C4-2B (cell line): ENCODE data around the gene FUBP3.

Source experiments
- H3K27ac ChIP-seq: fragments of 450-650 bp; 2 replicates; pipeline ENCODE4 v1.5.1; 2017
- ZFX ChIP-seq: fragments of 450-650 bp; IDR thresholded peaks from 2 replicates; pipeline ENCODE4 v1.6.1; 2017
- TF ChIP-seq, protein P1 (sequence below): fragments of 450-650 bp; conservative IDR thresholded peaks from 2 replicates; pipeline ENCODE4 v1.5.1; 2017; ENCODE audit warnings: mild to moderate bottlenecking

The FUBP3 gene

DNA sequence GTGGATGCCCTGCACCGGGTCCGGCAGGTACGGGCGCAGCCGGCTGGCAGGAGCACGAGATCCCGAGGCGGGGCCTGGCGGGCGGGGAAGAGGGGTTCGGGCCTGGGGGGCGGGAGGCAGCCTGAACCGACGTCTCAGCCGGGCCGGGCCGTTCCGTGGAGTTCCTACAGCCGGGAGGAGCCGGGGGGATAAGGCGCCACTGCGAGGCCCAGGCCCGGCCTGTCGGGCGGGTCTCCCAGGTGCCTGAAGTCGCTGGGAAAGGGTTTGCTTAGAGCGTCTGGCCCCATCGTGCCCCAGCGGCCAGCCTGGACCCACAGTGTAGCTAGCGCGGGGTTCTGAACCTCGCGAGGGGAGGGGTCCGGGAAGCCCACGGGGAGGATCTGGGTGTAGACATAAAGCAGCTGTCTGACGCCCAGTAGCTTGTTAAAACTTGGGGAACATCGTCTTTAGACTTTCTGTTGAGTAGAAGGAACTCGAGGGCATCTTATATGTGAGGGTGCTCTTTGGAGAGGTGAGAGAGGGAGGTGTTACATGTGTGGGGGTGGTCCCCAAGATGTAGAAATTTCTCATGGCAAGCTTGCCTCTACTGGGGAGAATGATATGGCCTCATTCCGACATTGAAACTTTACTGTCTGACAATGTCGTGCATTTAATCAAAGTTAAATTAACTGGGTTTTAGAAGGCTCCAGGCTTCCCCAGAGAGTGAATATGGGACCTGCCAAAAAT, 524 bp downstream of the FUBP3 start:
- TF ChIP-seq, protein P1, sequence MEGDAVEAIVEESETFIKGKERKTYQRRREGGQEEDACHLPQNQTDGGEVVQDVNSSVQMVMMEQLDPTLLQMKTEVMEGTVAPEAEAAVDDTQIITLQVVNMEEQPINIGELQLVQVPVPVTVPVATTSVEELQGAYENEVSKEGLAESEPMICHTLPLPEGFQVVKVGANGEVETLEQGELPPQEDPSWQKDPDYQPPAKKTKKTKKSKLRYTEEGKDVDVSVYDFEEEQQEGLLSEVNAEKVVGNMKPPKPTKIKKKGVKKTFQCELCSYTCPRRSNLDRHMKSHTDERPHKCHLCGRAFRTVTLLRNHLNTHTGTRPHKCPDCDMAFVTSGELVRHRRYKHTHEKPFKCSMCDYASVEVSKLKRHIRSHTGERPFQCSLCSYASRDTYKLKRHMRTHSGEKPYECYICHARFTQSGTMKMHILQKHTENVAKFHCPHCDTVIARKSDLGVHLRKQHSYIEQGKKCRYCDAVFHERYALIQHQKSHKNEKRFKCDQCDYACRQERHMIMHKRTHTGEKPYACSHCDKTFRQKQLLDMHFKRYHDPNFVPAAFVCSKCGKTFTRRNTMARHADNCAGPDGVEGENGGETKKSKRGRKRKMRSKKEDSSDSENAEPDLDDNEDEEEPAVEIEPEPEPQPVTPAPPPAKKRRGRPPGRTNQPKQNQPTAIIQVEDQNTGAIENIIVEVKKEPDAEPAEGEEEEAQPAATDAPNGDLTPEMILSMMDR: no peak
- peak; percentile 92 for TF ChIP-seq ZFX
- H3K27ac ChIP-seq: peak overlapping the region; percentile 85

- no peak overlapping the region for H3K27ac ChIP-seq
- TF ChIP-seq, protein P1: no peak
Observed at GRCh38 chr9:130581766-130582165, 2.4 kb downstream of the FUBP3 start.

- no peak for TF ChIP-seq ZFX
- TF ChIP-seq, protein P1: no peak
- no peak overlapping the region for H3K27ac ChIP-seq
Observed at GRCh38 chr9:130583271-130583670, 3.9 kb downstream of the FUBP3 start.

DNA sequence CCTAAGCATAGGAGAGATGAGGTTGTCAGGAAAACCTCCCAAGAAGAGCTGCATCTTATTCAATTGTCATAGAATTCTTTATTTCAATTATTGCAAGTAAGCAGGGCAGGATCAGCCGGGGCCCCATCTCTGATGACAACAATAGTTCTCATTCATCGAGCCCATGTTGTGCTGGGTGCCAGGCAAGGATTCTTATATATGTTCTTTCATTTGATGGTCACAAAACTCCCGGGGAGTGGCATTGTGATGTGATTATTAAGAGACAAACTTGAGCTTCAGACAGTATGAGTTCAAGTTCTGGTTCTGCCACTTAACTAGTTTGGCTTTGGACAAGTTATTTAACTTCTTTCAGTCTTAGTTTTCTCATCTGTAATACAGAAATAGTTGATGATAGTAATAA, 8.5 kb downstream of the FUBP3 start:
- TF ChIP-seq, protein P1: no peak
- TF ChIP-seq ZFX: no peak
- H3K27ac ChIP-seq: no peak overlapping the region

- TF ChIP-seq, protein P1: no peak
- TF ChIP-seq ZFX: no peak
- no peak overlapping the region for H3K27ac ChIP-seq
Observed at GRCh38 chr9:130588416-130588815, 9.0 kb downstream of the FUBP3 start.

GRCh38 chr9:130589754-130590153, 10.4 kb downstream of the FUBP3 start:
- TF ChIP-seq ZFX: no peak
- TF ChIP-seq, protein P1: no peak
- H3K27ac ChIP-seq: no peak overlapping the region

GRCh38 chr9:130590305-130590704, 10.9 kb downstream of the FUBP3 start:
- H3K27ac ChIP-seq: no peak overlapping the region
- TF ChIP-seq ZFX: no peak
- TF ChIP-seq, protein P1: no peak
